ENCODE measurements around the gene HCFC1R1. TPM values are rescaled to one million over a fixed set of nuclear protein-coding genes. Genes with fewer than 3 reads are reported as not detected.

HCFC1R1 gene
- total and polyA plus RNA-seq, 2 experiments from 2014 or later, result 35.7 to 158 TPM

DNA sequence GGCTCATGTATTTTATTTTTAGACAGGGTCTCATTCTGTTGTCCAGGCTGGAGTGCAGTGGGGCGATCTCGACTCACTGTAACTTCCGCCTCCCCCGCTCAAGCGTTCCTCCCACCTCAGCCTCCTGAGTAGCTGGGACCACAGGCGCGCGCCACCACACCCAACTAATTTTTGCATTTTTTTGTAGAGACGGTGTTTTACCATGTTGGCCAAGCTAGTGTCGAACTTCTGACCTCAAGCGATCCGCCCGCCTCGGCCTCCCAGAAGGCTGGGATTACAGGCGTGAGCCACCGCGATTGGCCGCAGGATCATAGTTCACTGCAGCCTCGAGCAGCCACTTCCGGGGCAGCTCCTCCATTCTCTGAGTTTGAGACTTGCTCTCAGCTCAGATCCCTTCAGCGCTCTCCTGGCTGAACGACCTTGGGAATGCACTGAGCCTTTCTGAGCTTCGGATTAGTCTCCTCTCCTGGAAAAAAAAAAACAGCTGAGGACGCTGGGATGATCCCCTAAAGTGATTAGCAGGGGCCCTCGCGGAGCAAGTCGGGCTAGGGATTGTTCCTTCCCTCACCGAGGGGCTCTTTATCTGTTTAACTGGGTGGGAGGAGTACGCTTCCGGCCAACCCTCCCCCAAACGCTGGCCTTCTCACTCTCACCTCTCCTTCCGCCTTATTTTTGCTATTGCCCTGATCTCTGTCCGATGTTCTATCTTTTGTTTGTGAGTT is 42.4 kb downstream of the HCFC1R1 start:
- Histone ChIP-seq H3K79me2 (peaks cover 5% of the 10 kb centered on the region), H3K36me3 (replicated peaks; ENCODE audit: insufficient read depth, low read depth) (no peaks in the 10 kb centered on the region), H3K27me3 (no peaks in the 10 kb centered on the region), H3K4me1 (ENCODE audit: insufficient read depth) (peaks cover 9% of the 10 kb centered on the region), H4K20me1 (ENCODE audit: insufficient read depth, poor library complexity, severe bottlenecking) (no peaks in the 10 kb centered on the region), H3K4me3 (no peak overlapping the region), H3K27ac (peak overlapping the region; percentile 93), H3K9me3 (ENCODE audit: low read depth) (no peaks in the 10 kb centered on the region), H3K4me2 (peak overlapping the region; percentile 98), H3K9me2 (replicated peaks; ENCODE audit: insufficient read depth) (no peaks in the 10 kb centered on the region), H2AFZ (peak overlapping the region; percentile 95)
- no peak for DNase-seq (ENCODE audit: low spot score)
- WGBS (ENCODE audit: low lambda C conversion rate, missing lambda C conversion rate), result 32% methylated on average over 33 of the region's 33 CpGs
- TF ChIP-seq EZH2phosphoT487 (IDR thresholded peaks at IDR 0.05; ENCODE audit: low read depth, severe bottlenecking, unreplicated experiment), result no peak
- no peak for TF ChIP-seq EZH2 (IDR thresholded peaks at IDR 0.05; ENCODE audit: borderline replicate concordance)
- TF ChIP-seq, protein P1, sequence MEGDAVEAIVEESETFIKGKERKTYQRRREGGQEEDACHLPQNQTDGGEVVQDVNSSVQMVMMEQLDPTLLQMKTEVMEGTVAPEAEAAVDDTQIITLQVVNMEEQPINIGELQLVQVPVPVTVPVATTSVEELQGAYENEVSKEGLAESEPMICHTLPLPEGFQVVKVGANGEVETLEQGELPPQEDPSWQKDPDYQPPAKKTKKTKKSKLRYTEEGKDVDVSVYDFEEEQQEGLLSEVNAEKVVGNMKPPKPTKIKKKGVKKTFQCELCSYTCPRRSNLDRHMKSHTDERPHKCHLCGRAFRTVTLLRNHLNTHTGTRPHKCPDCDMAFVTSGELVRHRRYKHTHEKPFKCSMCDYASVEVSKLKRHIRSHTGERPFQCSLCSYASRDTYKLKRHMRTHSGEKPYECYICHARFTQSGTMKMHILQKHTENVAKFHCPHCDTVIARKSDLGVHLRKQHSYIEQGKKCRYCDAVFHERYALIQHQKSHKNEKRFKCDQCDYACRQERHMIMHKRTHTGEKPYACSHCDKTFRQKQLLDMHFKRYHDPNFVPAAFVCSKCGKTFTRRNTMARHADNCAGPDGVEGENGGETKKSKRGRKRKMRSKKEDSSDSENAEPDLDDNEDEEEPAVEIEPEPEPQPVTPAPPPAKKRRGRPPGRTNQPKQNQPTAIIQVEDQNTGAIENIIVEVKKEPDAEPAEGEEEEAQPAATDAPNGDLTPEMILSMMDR (IDR thresholded peaks at IDR 0.05; ENCODE audit: poor library complexity), result no peak

DNA sequence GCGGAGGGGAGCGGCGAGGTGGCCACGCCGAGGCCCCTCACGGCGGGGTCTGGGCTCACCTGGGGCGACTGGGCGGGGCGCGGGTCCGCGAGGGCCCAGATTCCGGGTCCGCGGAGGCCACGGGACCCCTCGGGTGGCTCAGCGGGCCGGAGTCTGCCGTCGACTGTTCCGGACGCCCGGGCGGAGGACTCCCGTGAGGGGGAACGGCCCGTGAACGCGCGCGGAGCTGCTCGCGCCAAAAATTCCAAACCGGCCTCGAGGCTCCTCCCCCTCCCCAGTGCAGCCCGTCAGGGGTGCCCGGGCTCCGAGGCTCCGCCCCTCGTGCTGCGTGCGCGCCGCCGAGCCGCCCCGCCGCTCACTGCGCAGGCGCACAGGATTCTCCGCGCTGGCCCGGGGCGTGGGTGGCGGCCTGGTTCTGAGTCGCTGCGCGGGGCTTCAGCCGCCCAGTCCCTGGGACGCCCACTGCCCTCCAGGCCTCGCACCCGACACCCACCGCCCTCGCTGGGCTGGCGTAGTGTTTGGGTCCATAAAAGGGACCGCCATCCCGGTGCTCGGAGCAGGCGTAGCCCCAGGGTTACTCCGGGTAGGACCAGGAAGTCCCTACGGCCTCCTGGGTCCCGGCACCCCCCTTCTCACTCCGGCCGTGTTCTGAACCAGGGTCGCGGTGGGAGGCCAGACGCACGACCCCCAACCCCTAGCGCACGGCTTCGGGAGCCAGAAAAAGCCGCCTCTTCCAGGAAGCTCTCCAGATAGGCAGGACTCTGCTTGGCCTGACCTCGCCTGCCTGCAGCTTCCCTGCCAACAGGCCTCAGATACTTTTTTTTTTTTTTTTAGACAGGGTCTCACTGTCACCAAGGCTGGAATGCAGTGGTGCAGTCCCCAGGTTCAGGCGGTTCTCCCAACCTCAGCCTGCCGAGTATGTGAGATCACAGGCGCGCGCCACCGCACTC is 43.2 kb downstream of the HCFC1R1 start, which contains the start of gene PKMYT1:
PKMYT1 (minus strand) TSS at position 220 of the 950 bp plus-strand sequence. CDS start 789 bp downstream, outside the sequence.
- H2AFZ ChIP-seq, result peak within 1 kb of the TSS; percentile 95
- H3K9me3 ChIP-seq (ENCODE audit: low read depth), result no peaks in the 10 kb centered on the region
- H3K36me3 ChIP-seq (replicated peaks; ENCODE audit: insufficient read depth, low read depth), result no peaks in the 10 kb centered on the region
- no peaks in the 10 kb centered on the region for H3K27me3 ChIP-seq
- H3K4me1 ChIP-seq (ENCODE audit: insufficient read depth), result peaks cover 9% of the 10 kb centered on the region
- H3K9me2 ChIP-seq (replicated peaks; ENCODE audit: insufficient read depth), result no peaks in the 10 kb centered on the region
- WGBS (ENCODE audit: low lambda C conversion rate, missing lambda C conversion rate), result 14% methylated on average over 50 of the region's 91 CpGs
- H3K4me3 ChIP-seq, result peak within 1 kb of the TSS; percentile 82
- peak within 1 kb of the TSS; percentile 93 for H3K27ac ChIP-seq
- H3K4me2 ChIP-seq, result peak within 1 kb of the TSS; percentile 98
- peaks cover 5% of the 10 kb centered on the region for H3K79me2 ChIP-seq
- TF ChIP-seq EZH2phosphoT487 (IDR thresholded peaks at IDR 0.05; ENCODE audit: low read depth, severe bottlenecking, unreplicated experiment) (no peak), EZH2 (IDR thresholded peaks at IDR 0.05; ENCODE audit: borderline replicate concordance) (no peak)
- TF ChIP-seq, protein P1 (IDR thresholded peaks at IDR 0.05; ENCODE audit: poor library complexity), result no peak
- peak; percentile 97 for DNase-seq (ENCODE audit: low spot score)
- H4K20me1 ChIP-seq (ENCODE audit: insufficient read depth, poor library complexity, severe bottlenecking), result no peaks in the 10 kb centered on the region

DNA sequence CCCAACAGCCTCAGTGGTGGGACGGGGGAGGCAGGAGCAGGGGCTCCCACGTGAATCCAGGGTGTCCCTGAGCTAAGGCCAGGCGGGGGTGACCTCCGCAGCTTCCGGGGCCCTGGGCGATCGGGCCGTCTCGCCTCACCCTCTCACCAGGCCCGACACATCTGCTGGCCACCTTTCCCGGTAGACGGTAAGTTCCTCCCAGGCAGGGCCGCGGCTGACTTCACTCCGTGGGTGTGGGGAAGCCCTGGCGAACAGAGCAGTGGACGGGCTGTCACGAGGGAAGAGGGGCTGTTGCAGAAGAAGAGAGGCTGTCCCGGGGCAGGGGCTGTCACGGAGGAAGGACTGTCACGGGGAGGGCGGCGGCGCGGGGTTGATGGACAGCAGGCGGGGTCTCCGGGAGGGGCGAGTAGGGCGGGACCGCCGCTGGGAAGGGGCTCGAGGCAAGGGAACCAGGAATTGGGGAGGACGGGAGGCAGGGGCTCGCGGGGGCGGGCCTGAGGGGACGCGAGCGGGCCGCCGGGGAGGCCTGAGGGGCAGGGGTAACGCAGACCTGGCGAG is 44.0 kb downstream of the HCFC1R1 start:
- Histone ChIP-seq H3K79me2 (peaks cover 5% of the 10 kb centered on the region), H2AFZ (peak overlapping the region; percentile 25), H4K20me1 (ENCODE audit: insufficient read depth, poor library complexity, severe bottlenecking) (no peaks in the 10 kb centered on the region), H3K27ac (no peak overlapping the region), H3K4me2 (peak overlapping the region; percentile 98), H3K36me3 (replicated peaks; ENCODE audit: insufficient read depth, low read depth) (no peaks in the 10 kb centered on the region), H3K4me1 (ENCODE audit: insufficient read depth) (peaks cover 9% of the 10 kb centered on the region), H3K9me3 (ENCODE audit: low read depth) (no peaks in the 10 kb centered on the region), H3K9me2 (replicated peaks; ENCODE audit: insufficient read depth) (no peaks in the 10 kb centered on the region), H3K27me3 (no peaks in the 10 kb centered on the region), H3K4me3 (peak overlapping the region; percentile 67)
- 16% methylated on average over 18 of the region's 43 CpGs for WGBS (ENCODE audit: low lambda C conversion rate, missing lambda C conversion rate)
- no peak for DNase-seq (ENCODE audit: low spot score)
- TF ChIP-seq EZH2 (IDR thresholded peaks at IDR 0.05; ENCODE audit: borderline replicate concordance) (no peak), EZH2phosphoT487 (IDR thresholded peaks at IDR 0.05; ENCODE audit: low read depth, severe bottlenecking, unreplicated experiment) (no peak)
- TF ChIP-seq, protein P1 (IDR thresholded peaks at IDR 0.05; ENCODE audit: poor library complexity), result no peak

Data from hepatocyte (in vitro differentiated cells).